Measurements from ENCODE around the gene SLC25A33. TPM values are rescaled to one million over a fixed set of nuclear protein-coding genes. Genes with fewer than 3 reads are reported as not detected.

The SLC25A33 gene
- total RNA-seq, 1 experiment from 2014 or later = 9.2 TPM

- ChIA-PET POLR2A (interaction anchor here (1.1 kb wide), 1 partner anchor 126 kb away, joined by 3 read pairs; no protein-coding TSS in a partner anchor), CTCF (interaction anchor here (0.6 to 7.3 kb wide), 14 partner anchors 9 to 308 kb away, joined by 3 to 93 read pairs (median 3); no protein-coding TSS in a partner anchor)
- Mint-ChIP-seq H3K4me3 (peak within 1 kb of the TSS; percentile 77), H3K4me1 (peaks cover 41% of the 10 kb centered on the region), H3K9me3 (no peaks in the 10 kb centered on the region), H3K27me3 (ENCODE audit: low read depth) (no peaks in the 10 kb centered on the region), H3K27ac (peak within 1 kb of the TSS; percentile 14; the same call in 1 of the 2 replicates), H3K36me3 (peaks cover 3% of the 10 kb centered on the region; the same call in 1 of the 2 replicates)
- peak; percentile 91 for DNase-seq (ENCODE audit: low spot score)
- TF ChIP-seq ESRRA (CRISPR knock-in tag; IDR thresholded peaks at IDR 0.05; ENCODE audit: borderline replicate concordance) (no peak), ETV6 (CRISPR knock-in tag; IDR thresholded peaks at IDR 0.05) (peak; percentile 67), NR2C2 (CRISPR knock-in tag; IDR thresholded peaks at IDR 0.05) (no peak), NFE2L1 (CRISPR knock-in tag; IDR thresholded peaks at IDR 0.05) (no peak), NFYB (CRISPR knock-in tag; conservative IDR thresholded peaks at IDR 0.05; ENCODE audit: low read depth) (0 out of 2 replicates have a peak, but pooled peaks have one; percentile 38), TP53 (CRISPR knock-in tag; IDR thresholded peaks at IDR 0.05) (0 out of 2 replicates have a peak, but pooled peaks have one; percentile 39), ZNF263 (CRISPR knock-in tag; IDR thresholded peaks at IDR 0.05; ENCODE audit: low read depth) (no peak), CBFB (CRISPR knock-in tag; IDR thresholded peaks at IDR 0.05; ENCODE audit: low read depth) (no peak), KAT7 (CRISPR knock-in tag; IDR thresholded peaks at IDR 0.05; ENCODE audit: borderline replicate concordance) (0 out of 2 replicates have a peak, but pooled peaks have one; percentile 17), SP1 (CRISPR knock-in tag; conservative IDR thresholded peaks at IDR 0.05) (peak; percentile 92), PRRX2 (CRISPR knock-in tag; IDR thresholded peaks at IDR 0.05) (no peak), CTCF (IDR thresholded peaks at IDR 0.05) (peak; percentile 75), E2F4 (CRISPR knock-in tag; IDR thresholded peaks at IDR 0.05; ENCODE audit: borderline replicate concordance, low read depth) (no peak), FOXP1 (CRISPR knock-in tag; IDR thresholded peaks at IDR 0.05; ENCODE audit: borderline replicate concordance) (peak; percentile 60)
- TF ChIP-seq, protein P1, sequence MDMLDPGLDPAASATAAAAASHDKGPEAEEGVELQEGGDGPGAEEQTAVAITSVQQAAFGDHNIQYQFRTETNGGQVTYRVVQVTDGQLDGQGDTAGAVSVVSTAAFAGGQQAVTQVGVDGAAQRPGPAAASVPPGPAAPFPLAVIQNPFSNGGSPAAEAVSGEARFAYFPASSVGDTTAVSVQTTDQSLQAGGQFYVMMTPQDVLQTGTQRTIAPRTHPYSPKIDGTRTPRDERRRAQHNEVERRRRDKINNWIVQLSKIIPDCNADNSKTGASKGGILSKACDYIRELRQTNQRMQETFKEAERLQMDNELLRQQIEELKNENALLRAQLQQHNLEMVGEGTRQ (CRISPR knock-in tag; IDR thresholded peaks at IDR 0.05) = no peak
- TF ChIP-seq, protein P2, sequence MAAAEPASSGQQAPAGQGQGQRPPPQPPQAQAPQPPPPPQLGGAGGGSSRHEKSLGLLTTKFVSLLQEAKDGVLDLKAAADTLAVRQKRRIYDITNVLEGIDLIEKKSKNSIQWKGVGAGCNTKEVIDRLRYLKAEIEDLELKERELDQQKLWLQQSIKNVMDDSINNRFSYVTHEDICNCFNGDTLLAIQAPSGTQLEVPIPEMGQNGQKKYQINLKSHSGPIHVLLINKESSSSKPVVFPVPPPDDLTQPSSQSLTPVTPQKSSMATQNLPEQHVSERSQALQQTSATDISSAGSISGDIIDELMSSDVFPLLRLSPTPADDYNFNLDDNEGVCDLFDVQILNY (CRISPR knock-in tag; IDR thresholded peaks at IDR 0.05) = peak; percentile 78; the same call in 1 of the 2 replicates
- TF ChIP-seq, protein P3, sequence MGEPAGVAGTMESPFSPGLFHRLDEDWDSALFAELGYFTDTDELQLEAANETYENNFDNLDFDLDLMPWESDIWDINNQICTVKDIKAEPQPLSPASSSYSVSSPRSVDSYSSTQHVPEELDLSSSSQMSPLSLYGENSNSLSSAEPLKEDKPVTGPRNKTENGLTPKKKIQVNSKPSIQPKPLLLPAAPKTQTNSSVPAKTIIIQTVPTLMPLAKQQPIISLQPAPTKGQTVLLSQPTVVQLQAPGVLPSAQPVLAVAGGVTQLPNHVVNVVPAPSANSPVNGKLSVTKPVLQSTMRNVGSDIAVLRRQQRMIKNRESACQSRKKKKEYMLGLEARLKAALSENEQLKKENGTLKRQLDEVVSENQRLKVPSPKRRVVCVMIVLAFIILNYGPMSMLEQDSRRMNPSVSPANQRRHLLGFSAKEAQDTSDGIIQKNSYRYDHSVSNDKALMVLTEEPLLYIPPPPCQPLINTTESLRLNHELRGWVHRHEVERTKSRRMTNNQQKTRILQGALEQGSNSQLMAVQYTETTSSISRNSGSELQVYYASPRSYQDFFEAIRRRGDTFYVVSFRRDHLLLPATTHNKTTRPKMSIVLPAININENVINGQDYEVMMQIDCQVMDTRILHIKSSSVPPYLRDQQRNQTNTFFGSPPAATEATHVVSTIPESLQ (CRISPR knock-in tag; IDR thresholded peaks at IDR 0.05) = no peak
- TF ChIP-seq, protein P4, sequence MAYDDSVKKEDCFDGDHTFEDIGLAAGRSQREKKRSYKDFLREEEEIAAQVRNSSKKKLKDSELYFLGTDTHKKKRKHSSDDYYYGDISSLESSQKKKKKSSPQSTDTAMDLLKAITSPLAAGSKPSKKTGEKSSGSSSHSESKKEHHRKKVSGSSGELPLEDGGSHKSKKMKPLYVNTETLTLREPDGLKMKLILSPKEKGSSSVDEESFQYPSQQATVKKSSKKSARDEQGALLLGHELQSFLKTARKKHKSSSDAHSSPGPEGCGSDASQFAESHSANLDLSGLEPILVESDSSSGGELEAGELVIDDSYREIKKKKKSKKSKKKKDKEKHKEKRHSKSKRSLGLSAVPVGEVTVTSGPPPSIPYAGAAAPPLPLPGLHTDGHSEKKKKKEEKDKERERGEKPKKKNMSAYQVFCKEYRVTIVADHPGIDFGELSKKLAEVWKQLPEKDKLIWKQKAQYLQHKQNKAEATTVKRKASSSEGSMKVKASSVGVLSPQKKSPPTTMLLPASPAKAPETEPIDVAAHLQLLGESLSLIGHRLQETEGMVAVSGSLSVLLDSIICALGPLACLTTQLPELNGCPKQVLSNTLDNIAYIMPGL (CRISPR knock-in tag; IDR thresholded peaks at IDR 0.05) = no peak
- ATAC-seq = peak; percentile 85
Observed at GRCh38 chr1:9588551-9589143, 49.4 kb downstream of the SLC25A33 start, which contains the start of gene TMEM201. Gene TMEM201, plus strand, starts transcription at chr1:9588911. Its CDS starts 20 bp downstream, at chr1:9588931.

All from WTC11 (cell line).